ENCODE results near the gene PIK3C2A. TPM values are rescaled to one million over a fixed set of nuclear protein-coding genes. Genes with fewer than 3 reads are reported as not detected.
A peak's percentile ranks its signal among the peaks of the same experiment; 100 is the strongest.

PIK3C2A gene
- total RNA-seq, 4 donors from 2014 or later = 8.8 to 21.0 (median 14.8) TPM

DNA sequence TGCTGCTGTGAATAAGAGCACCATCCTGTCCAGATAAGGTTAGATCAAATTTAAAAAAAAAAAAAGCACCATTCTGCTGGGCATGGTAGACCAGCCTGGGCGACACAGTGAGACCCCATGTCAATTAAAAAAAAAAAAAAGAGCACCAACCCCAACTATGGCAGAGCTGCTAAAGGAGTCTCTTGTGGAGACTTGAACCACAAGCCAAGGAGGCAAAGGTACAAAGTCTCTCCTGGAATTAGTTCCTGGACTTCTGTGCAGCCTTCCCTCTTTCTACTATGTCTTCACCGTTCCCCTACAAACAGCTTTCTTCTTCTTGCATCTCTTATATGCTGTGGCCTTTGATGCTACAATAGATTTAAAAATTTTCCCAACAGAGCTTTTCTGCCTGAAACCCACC lies 1.3 kb downstream of the PIK3C2A start:
- no peaks in the 10 kb centered on the region for H3K9me3 ChIP-seq
- H3K4me3 ChIP-seq = peak overlapping the region; percentile 89 to 97 (median 92)
- ATAC-seq (no peak), DNase-seq (no peak)
- no peak for TF ChIP-seq POLR2A (IDR thresholded peaks at IDR 0.05)
- TF ChIP-seq, protein P1, sequence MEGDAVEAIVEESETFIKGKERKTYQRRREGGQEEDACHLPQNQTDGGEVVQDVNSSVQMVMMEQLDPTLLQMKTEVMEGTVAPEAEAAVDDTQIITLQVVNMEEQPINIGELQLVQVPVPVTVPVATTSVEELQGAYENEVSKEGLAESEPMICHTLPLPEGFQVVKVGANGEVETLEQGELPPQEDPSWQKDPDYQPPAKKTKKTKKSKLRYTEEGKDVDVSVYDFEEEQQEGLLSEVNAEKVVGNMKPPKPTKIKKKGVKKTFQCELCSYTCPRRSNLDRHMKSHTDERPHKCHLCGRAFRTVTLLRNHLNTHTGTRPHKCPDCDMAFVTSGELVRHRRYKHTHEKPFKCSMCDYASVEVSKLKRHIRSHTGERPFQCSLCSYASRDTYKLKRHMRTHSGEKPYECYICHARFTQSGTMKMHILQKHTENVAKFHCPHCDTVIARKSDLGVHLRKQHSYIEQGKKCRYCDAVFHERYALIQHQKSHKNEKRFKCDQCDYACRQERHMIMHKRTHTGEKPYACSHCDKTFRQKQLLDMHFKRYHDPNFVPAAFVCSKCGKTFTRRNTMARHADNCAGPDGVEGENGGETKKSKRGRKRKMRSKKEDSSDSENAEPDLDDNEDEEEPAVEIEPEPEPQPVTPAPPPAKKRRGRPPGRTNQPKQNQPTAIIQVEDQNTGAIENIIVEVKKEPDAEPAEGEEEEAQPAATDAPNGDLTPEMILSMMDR (IDR thresholded peaks at IDR 0.05 in 4 of 5, conservative IDR thresholded peaks at IDR 0.05 in 1 of 5) = no peak
- H3K27me3 ChIP-seq = no peaks in the 10 kb centered on the region
- peak overlapping the region; percentile 90 to 98 (median 96) for H3K27ac ChIP-seq
- in situ Hi-C loops (cut with MboI; ENCODE audit: low sequenced_read_pairs in 4 of 4) = no loop called here
- intact Hi-C loops (cut with DNase I; ENCODE audit: low total_unique reads) = loop anchor here (10.0 kb wide), 1 partner anchor 148 kb away; the partner anchor contains the start of gene NCR3LG1
- peaks cover 22 to 26% of the 10 kb centered on the region in 2 donors for H3K4me1 ChIP-seq
- no peaks in the 10 kb centered on the region for H3K36me3 ChIP-seq

GRCh38 chr11:17197431-17197898 lies 10.3 kb downstream of the PIK3C2A start:
- intact Hi-C loops (cut with DNase I; ENCODE audit: low total_unique reads) (no loop called here), in situ Hi-C loops (cut with MboI; ENCODE audit: low sequenced_read_pairs in 4 of 4) (no loop called here)
- H3K27ac ChIP-seq = no peak overlapping the region

DNA sequence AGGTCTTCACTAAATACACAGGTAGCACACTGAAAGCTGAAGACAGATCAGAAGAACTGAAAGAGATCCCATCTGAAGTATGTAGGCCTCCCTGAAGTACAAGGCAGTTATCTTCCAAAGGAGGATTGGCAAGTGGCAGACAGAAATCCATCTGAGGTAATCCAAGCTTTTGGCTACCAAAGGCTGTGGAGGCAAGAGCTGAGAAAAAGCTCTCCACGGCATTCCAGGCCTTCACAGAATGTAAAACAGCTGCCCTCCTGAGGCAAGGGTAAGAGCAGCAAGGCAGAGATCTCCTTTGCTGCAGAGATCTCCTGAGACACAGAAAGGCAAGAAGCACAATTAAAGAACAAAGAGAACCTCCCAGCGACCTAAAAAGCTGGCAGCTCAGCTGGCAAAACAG lies 19.1 kb downstream of the PIK3C2A start:
- Histone ChIP-seq H3K27me3 (no peaks in the 10 kb centered on the region), H3K27ac (no peak overlapping the region), H3K4me3 (no peak overlapping the region), H3K4me1 (peaks cover 15 to 22% of the 10 kb centered on the region in 2 donors), H3K9me3 (no peaks in the 10 kb centered on the region), H3K36me3 (peaks cover 0 to 18% of the 10 kb centered on the region in 2 donors)
- no peak for TF ChIP-seq POLR2A (IDR thresholded peaks at IDR 0.05)
- TF ChIP-seq, protein P1 (IDR thresholded peaks at IDR 0.05 in 4 of 5, conservative IDR thresholded peaks at IDR 0.05 in 1 of 5) = no peak
- in situ Hi-C loops (cut with MboI; ENCODE audit: low sequenced_read_pairs in 4 of 4) (no loop called here), intact Hi-C loops (cut with DNase I; ENCODE audit: low total_unique reads) (no loop called here)
- ATAC-seq (peak in 1 of 2 donors; percentile 64), DNase-seq (no peak)

More at GRCh38 chr11:17197431-17197898, 10.3 kb downstream of the PIK3C2A start:
- Histone ChIP-seq H3K27me3 (no peaks in the 10 kb centered on the region), H3K36me3 (peaks cover 0 to 10% of the 10 kb centered on the region in 2 donors), H3K9me3 (no peaks in the 10 kb centered on the region), H3K4me1 (peaks cover 0 to 4% of the 10 kb centered on the region in 2 donors), H3K4me3 (no peak overlapping the region)
- ATAC-seq (no peak), DNase-seq (no peak)
- TF ChIP-seq POLR2A (IDR thresholded peaks at IDR 0.05) = no peak
- TF ChIP-seq, protein P1 (IDR thresholded peaks at IDR 0.05 in 4 of 5, conservative IDR thresholded peaks at IDR 0.05 in 1 of 5) = no peak

DNA sequence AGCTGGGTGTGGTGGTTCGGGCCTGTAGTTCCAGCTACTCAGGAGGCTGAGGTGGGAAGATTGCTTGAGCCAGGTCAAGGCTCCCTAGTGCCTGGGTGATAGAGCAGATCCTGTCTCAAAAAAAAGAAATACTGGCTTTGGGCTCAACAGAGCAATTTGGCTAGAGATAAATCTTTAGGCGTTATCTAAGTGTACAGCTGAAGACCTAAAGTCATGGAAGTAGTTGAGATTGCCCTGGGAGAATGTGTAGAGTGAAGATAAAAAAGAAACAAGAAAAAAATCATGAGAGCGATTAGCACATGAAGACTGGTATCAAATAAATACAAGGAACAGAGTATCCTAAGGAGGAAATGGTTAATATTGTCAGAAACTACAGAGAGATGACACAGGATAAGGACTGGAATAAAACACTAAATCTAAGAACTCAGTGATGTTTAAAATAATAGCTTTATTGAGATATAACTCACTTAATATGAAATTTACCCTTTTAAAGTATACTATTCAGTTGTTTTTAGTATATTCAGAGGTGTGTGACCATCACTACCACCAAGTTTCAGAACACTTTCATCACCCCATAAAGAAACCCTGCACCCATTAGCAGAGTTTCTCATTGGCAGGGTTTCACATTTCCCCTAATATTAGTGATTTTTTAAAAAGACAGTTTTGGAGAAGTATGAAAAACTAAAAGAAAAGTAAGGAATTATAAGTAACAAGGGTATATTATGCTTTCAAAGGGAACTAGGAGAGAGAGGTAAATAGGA lies 20.7 kb downstream of the PIK3C2A start:
- H3K36me3 ChIP-seq = peaks cover 0 to 10% of the 10 kb centered on the region in 2 donors
- TF ChIP-seq, protein P1 (IDR thresholded peaks at IDR 0.05 in 4 of 5, conservative IDR thresholded peaks at IDR 0.05 in 1 of 5) = no peak
- no peak for TF ChIP-seq POLR2A (IDR thresholded peaks at IDR 0.05)
- intact Hi-C loops (cut with DNase I; ENCODE audit: low total_unique reads) (no loop called here), in situ Hi-C loops (cut with MboI; ENCODE audit: low sequenced_read_pairs in 4 of 4) (no loop called here)
- no peaks in the 10 kb centered on the region for H3K27me3 ChIP-seq
- ATAC-seq (no peak), DNase-seq (no peak)
- H3K27ac ChIP-seq = no peak overlapping the region
- peaks cover 15 to 22% of the 10 kb centered on the region in 2 donors for H3K4me1 ChIP-seq
- no peaks in the 10 kb centered on the region for H3K9me3 ChIP-seq
- H3K4me3 ChIP-seq = no peak overlapping the region

Measured in gastrocnemius medialis (tissue), 4 donors.